Transverse colon (tissue), 4 donors: Measurements from ENCODE around the gene ZBTB8B.

ENCODE experiments used
- CTCF ChIP-seq, 5 experiments: fragments of 200-600 bp in 3 of 5; fragments of 450-650 bp in 2 of 5; sonication (generic) in 3 of 5; IDR thresholded peaks; 1 replicate in 2 of 5; 2 replicates in 3 of 5; pipeline ENCODE4 v1.5.1; 2016 to 2017; ENCODE audit warnings: antibody characterized with exemption in 5 of 5, inconsistent platforms in 3 of 5, mild to moderate bottlenecking in 2 of 5, moderate library complexity in 1 of 5
- EP300 ChIP-seq: sonication (generic); formaldehyde crosslinking; IDR thresholded peaks from one replicate; pipeline ENCODE4 v1.6.1; 2017; ENCODE audit warnings: antibody characterized with exemption, low read depth
- POLR2A ChIP-seq: fragments of 450-650 bp; IDR thresholded peaks from one replicate; pipeline ENCODE4 v1.6.1; 2016; ENCODE audit warnings: antibody characterized with exemption, mild to moderate bottlenecking, moderate library complexity
- POLR2AphosphoS5 ChIP-seq, 3 donors: sonication (generic); formaldehyde crosslinking; IDR thresholded peaks; one replicate each; pipeline ENCODE4 v1.6.1; 2016; ENCODE audit warnings: antibody characterized with exemption in 3 of 3

DNA sequence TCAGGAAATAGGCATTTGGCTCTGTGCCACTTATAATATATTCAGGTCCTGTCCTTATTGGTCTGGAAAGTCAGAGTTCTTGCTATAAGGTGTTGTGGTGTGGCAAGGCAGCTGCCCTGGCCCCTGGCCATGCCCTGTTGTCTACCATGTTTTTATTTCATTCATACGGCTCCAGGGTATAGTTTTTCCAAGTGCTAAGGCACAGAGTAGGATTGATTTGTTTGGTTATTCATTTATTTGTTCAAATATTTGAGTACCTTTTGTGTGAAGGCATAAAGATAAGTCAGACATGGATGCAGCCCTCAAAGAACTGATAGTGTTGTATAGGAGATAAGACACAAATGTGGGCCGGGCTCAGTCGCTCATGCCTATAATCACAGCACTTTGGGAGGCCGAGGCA, 10.1 kb downstream of the ZBTB8B start:
- TF ChIP-seq CTCF (IDR thresholded peaks at IDR 0.05) (no peak), POLR2AphosphoS5 (IDR thresholded peaks at IDR 0.05) (no peak), POLR2A (no peak), EP300 (no peak)
